ENCODE results near the gene FAM181A. TPM values are rescaled to one million over a fixed set of nuclear protein-coding genes. Genes with fewer than 3 reads are reported as not detected.

FAM181A gene
- total and polyA plus RNA-seq, 2 experiments from 2014 or later, result not detected

DNA sequence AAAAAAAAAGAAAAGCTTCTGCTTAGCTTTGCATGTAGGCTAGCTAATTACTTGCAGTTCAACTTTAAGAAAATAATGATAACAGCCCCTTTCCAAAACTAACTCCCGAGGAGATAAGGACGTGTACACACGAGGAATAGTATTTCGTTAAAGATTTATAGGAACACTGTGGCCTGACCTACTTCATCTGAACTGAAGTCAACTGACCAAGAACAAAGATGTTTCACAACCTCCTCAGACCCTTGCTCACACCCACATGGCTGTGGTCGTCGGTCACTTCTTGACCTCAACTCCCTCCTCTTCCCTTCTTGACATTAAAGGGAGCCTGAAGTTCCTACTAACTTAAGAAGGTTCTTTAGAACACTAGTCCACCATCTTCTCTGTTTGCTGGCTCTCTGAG is 25.3 kb upstream of the FAM181A start:
- Histone ChIP-seq H3F3A (ENCODE audit: insufficient read depth) (no peaks in the 10 kb centered on the region), H2AFZ (no peak overlapping the region), H3K4me1 (ENCODE audit: insufficient read depth) (no peaks in the 10 kb centered on the region), H3K4me2 (ENCODE audit: unreplicated experiment) (no peak overlapping the region), H3K4me3 (no peak overlapping the region), H3K9me2 (ENCODE audit: insufficient read depth) (no peaks in the 10 kb centered on the region), H3K36me3 (ENCODE audit: low read depth) (no peaks in the 10 kb centered on the region), H3K79me2 (ENCODE audit: insufficient read depth) (no peaks in the 10 kb centered on the region), H4K20me1 (ENCODE audit: insufficient read depth) (no peaks in the 10 kb centered on the region), H3K9me3 (ENCODE audit: low read depth) (no peaks in the 10 kb centered on the region), H3K27me3 (replicated peaks; ENCODE audit: insufficient read depth) (peaks cover 7% of the 10 kb centered on the region; the same call in 1 of the 2 replicates), H3K9ac (no peak overlapping the region), H3K27ac (no peak overlapping the region)
- DNase-seq, result no peak
- TF ChIP-seq EZH2 (IDR thresholded peaks at IDR 0.05; ENCODE audit: insufficient read depth, poor library complexity, severe bottlenecking) (no peak), EZH2phosphoT487 (IDR thresholded peaks at IDR 0.05; ENCODE audit: insufficient read depth, low read depth) (no peak)
- WGBS, 2 experiments (ENCODE audit: low coverage in 1 of 2, low lambda C conversion rate in 2 of 2, missing lambda C conversion rate in 2 of 2), result 57 to 61% methylated on average over 6 of the region's 6 CpGs
- in situ Hi-C loops (cut with MboI), result no loop called here

DNA sequence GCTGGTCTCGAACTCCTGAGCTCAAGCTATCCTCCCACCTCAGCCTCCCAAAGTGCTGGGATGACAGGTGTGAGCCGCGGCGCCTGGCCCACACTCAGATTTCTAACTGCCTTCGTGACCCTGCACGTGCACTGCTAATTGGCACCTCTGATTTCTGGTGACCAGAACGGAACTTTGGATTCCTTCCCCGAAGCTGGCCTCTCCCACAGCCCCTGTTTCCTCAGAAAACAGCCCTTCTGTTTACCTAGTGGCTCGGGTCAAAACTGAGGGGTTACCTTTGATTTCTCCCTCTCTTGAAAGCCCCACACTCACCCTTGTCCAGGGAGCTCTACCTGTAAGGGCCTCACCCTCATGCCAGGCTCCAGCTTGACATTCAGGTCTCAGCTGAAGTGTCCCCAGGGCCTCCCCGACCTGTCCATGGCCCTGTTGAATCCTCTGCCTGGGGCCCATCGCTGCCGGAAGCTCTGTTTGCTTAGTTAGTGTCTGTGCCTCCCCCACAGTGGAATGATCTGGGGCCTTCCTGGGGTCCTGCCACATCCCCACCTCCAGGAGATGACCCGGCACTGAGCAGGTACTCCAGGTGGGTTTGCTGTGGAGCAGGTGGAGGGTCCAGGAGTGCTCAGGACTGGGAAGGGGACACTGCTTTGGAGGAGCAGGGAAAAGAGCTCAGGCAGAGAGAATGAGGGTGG is 24.4 kb upstream of the FAM181A start:
- Histone ChIP-seq H3K27me3 (replicated peaks; ENCODE audit: insufficient read depth) (peaks cover 7% of the 10 kb centered on the region; the same call in 1 of the 2 replicates), H3K9ac (no peak overlapping the region), H3K9me3 (ENCODE audit: low read depth) (no peaks in the 10 kb centered on the region), H3K4me1 (ENCODE audit: insufficient read depth) (no peaks in the 10 kb centered on the region), H3K79me2 (ENCODE audit: insufficient read depth) (no peaks in the 10 kb centered on the region), H3K4me2 (ENCODE audit: unreplicated experiment) (no peak overlapping the region), H3F3A (ENCODE audit: insufficient read depth) (no peaks in the 10 kb centered on the region), H3K36me3 (ENCODE audit: low read depth) (no peaks in the 10 kb centered on the region), H3K27ac (no peak overlapping the region), H4K20me1 (ENCODE audit: insufficient read depth) (no peaks in the 10 kb centered on the region), H3K4me3 (no peak overlapping the region), H3K9me2 (ENCODE audit: insufficient read depth) (no peaks in the 10 kb centered on the region), H2AFZ (no peak overlapping the region)
- TF ChIP-seq EZH2 (IDR thresholded peaks at IDR 0.05; ENCODE audit: insufficient read depth, poor library complexity, severe bottlenecking), result no peak
- no peak for TF ChIP-seq EZH2phosphoT487 (IDR thresholded peaks at IDR 0.05; ENCODE audit: insufficient read depth, low read depth)
- 74% methylated on average over 13 of the region's 13 CpGs for WGBS, 2 experiments (ENCODE audit: low coverage in 1 of 2, low lambda C conversion rate in 2 of 2, missing lambda C conversion rate in 2 of 2)
- in situ Hi-C loops (cut with MboI), result no loop called here
- no peak for DNase-seq

DNA sequence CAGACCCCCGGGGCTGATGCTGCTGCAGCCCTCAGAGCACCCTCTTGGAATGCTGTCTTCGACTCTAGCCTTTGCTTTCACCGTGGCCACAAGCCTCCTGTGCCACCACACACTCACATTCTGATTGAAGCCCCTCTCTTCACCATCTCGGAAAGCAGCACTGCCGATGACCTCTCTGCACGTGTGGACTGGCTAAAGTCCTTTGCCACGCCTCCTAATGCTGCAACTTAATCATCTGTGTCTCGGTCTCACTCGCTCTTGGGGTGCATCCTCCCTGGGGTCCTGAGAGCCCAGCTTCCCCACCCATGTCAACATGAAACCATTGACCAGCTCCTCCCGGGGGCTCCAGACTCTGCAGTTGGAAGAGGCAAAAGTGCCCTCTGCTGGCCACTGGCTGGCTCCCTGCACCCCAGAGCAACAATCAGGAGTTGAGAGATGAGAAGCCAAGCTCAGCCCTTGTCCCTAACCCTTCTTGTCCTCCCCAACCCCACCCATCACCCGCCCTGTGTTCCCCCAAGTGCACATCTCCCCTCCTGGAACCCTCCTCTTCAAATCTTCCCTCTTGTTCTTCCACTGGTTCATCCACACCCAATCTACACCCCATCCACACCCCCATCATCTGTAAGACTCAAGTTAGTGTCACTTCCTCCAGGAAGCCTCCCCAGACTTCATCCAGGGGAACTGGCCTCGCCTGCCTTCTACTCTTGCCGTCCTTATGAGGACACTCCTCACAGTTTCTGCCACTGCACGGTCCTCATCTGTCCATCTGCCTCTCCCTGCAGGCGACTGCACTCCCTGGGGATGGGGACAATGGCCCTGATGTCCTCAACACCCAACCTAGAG is 23.6 kb upstream of the FAM181A start:
- Histone ChIP-seq H3K4me3 (no peak overlapping the region), H3F3A (ENCODE audit: insufficient read depth) (no peaks in the 10 kb centered on the region), H3K9me3 (ENCODE audit: low read depth) (no peaks in the 10 kb centered on the region), H3K9me2 (ENCODE audit: insufficient read depth) (no peaks in the 10 kb centered on the region), H3K4me2 (ENCODE audit: unreplicated experiment) (no peak overlapping the region), H3K36me3 (ENCODE audit: low read depth) (no peaks in the 10 kb centered on the region), H2AFZ (no peak overlapping the region), H3K27me3 (replicated peaks; ENCODE audit: insufficient read depth) (peaks cover 7% of the 10 kb centered on the region; the same call in 1 of the 2 replicates), H3K4me1 (ENCODE audit: insufficient read depth) (no peaks in the 10 kb centered on the region), H3K9ac (no peak overlapping the region), H3K27ac (no peak overlapping the region), H4K20me1 (ENCODE audit: insufficient read depth) (no peaks in the 10 kb centered on the region), H3K79me2 (ENCODE audit: insufficient read depth) (no peaks in the 10 kb centered on the region)
- 19 to 24% methylated on average over 14 to 15 of the region's 15 CpGs for WGBS, 2 experiments (ENCODE audit: low coverage in 1 of 2, low lambda C conversion rate in 2 of 2, missing lambda C conversion rate in 2 of 2)
- TF ChIP-seq EZH2 (IDR thresholded peaks at IDR 0.05; ENCODE audit: insufficient read depth, poor library complexity, severe bottlenecking), result no peak
- TF ChIP-seq EZH2phosphoT487 (IDR thresholded peaks at IDR 0.05; ENCODE audit: insufficient read depth, low read depth), result no peak
- in situ Hi-C loops (cut with MboI), result no loop called here
- DNase-seq, result peak; percentile 34

DNA sequence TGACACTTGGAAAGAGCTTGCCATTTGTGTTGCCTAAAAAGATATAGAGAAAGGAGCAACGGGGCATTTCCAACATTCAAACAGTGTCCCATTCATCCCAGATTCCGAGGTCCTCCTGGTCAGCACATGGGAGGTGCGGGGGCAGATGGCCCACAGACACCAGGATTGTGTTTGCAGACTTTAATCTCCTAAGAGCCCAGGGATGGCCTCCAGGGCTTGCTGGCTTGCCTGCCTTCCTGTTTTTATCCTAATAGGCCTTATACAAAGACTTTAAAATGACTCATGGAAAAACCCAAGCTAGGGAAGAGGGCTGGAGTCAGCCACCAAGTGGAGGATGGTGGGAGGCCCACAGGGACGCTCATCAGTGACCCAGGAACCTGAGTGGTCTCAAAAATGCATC is 21.5 kb upstream of the FAM181A start:
- no peak overlapping the region for H3K4me3 ChIP-seq
- H3K9ac ChIP-seq, result no peak overlapping the region
- no peaks in the 10 kb centered on the region for H3K9me2 ChIP-seq (ENCODE audit: insufficient read depth)
- H3F3A ChIP-seq (ENCODE audit: insufficient read depth), result no peaks in the 10 kb centered on the region
- DNase-seq, result no peak
- H3K4me2 ChIP-seq (ENCODE audit: unreplicated experiment), result no peak overlapping the region
- no peak overlapping the region for H3K27ac ChIP-seq
- H3K9me3 ChIP-seq (ENCODE audit: low read depth), result no peaks in the 10 kb centered on the region
- no peaks in the 10 kb centered on the region for H4K20me1 ChIP-seq (ENCODE audit: insufficient read depth)
- peaks cover 7% of the 10 kb centered on the region; the same call in 1 of the 2 replicates for H3K27me3 ChIP-seq (replicated peaks; ENCODE audit: insufficient read depth)
- TF ChIP-seq EZH2phosphoT487 (IDR thresholded peaks at IDR 0.05; ENCODE audit: insufficient read depth, low read depth), result no peak
- TF ChIP-seq EZH2 (IDR thresholded peaks at IDR 0.05; ENCODE audit: insufficient read depth, poor library complexity, severe bottlenecking), result no peak
- in situ Hi-C loops (cut with MboI), result no loop called here
- no peak overlapping the region for H2AFZ ChIP-seq
- H3K79me2 ChIP-seq (ENCODE audit: insufficient read depth), result no peaks in the 10 kb centered on the region
- H3K36me3 ChIP-seq (ENCODE audit: low read depth), result no peaks in the 10 kb centered on the region
- no peaks in the 10 kb centered on the region for H3K4me1 ChIP-seq (ENCODE audit: insufficient read depth)
- 55 to 64% methylated on average over 4 of the region's 4 CpGs for WGBS, 2 experiments (ENCODE audit: low coverage in 1 of 2, low lambda C conversion rate in 2 of 2, missing lambda C conversion rate in 2 of 2)
